Nephron (organoid): Measurements from ENCODE around the gene HABP2.

ENCODE experiments used
- H3K27ac Mint-ChIP-seq, 3 experiments: 2 replicates each; pipeline ENCODE4 v1.8.0; 2020; ENCODE audit warnings: mixed read lengths in 3 of 3, mild to moderate bottlenecking in 2 of 3, moderate library complexity in 1 of 3
- H3K27me3 Mint-ChIP-seq: 2 replicates; pipeline ENCODE4 v1.8.0; 2021; ENCODE audit warnings: low read depth, mild to moderate bottlenecking, moderate library complexity, mixed read lengths
- H3K36me3 Mint-ChIP-seq: 2 replicates; pipeline ENCODE4 v1.8.0; 2020; ENCODE audit warnings: low read depth, mixed read lengths
- H3K4me1 Mint-ChIP-seq: 2 replicates; pipeline ENCODE4 v1.8.0; 2020; ENCODE audit warnings: mixed read lengths
- H3K4me3 Mint-ChIP-seq, 3 experiments: 2 replicates each; pipeline ENCODE4 v1.8.0; 2020; ENCODE audit warnings: mild to moderate bottlenecking in 3 of 3, mixed read lengths in 3 of 3, moderate library complexity in 2 of 3
- H3K9me3 Mint-ChIP-seq: 2 replicates; pipeline ENCODE4 v1.8.0; 2020; ENCODE audit warnings: mixed read lengths
- CTCF ChIP-seq, 3 experiments: fragments of 200-600 bp; sonication (generic); IDR thresholded peaks; one replicate each; pipeline ENCODE4 v1.5.0; 2021; ENCODE audit warnings: antibody characterized with exemption in 3 of 3; ENCODE audit not compliant: unreplicated experiment in 3 of 3

HABP2 gene

GRCh38 chr10:113581092-113581491 is 28.2 kb downstream of the HABP2 start:
- H3K4me3 Mint-ChIP-seq = no peak overlapping the region
- no peaks in the 10 kb centered on the region for H3K4me1 Mint-ChIP-seq
- H3K36me3 Mint-ChIP-seq = no peaks in the 10 kb centered on the region
- no peak overlapping the region for H3K27ac Mint-ChIP-seq
- H3K9me3 Mint-ChIP-seq = no peaks in the 10 kb centered on the region
- no peak for TF ChIP-seq CTCF (IDR thresholded peaks at IDR 0.05; ENCODE audit: unreplicated experiment in 3 of 3)
- peaks cover 47% of the 10 kb centered on the region for H3K27me3 Mint-ChIP-seq

DNA sequence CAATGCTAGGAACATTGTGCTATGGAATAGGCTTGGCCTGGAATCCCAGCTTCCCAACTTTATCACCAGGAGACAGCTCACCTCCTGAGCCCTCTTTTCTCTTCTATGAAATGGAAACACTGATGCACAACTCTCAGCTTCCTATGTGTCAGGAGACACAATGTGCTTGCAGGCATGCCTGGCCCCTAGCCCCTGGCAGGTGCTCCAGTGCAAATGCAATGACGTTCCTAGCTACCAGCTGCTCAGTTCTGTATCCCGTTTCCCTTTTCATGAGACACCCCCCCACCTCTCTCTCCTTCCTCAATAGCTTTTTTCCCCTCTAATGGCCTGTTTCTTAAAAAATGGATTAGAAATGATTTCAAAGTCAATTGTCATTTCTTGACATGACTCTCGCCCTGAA is 30.7 kb downstream of the HABP2 start:
- no peaks in the 10 kb centered on the region for H3K4me1 Mint-ChIP-seq
- H3K27me3 Mint-ChIP-seq = peaks cover 35% of the 10 kb centered on the region
- no peaks in the 10 kb centered on the region for H3K9me3 Mint-ChIP-seq
- H3K36me3 Mint-ChIP-seq = no peaks in the 10 kb centered on the region
- TF ChIP-seq CTCF (IDR thresholded peaks at IDR 0.05; ENCODE audit: unreplicated experiment in 3 of 3) = no peak
- H3K27ac Mint-ChIP-seq = no peak overlapping the region
- no peak overlapping the region for H3K4me3 Mint-ChIP-seq

DNA sequence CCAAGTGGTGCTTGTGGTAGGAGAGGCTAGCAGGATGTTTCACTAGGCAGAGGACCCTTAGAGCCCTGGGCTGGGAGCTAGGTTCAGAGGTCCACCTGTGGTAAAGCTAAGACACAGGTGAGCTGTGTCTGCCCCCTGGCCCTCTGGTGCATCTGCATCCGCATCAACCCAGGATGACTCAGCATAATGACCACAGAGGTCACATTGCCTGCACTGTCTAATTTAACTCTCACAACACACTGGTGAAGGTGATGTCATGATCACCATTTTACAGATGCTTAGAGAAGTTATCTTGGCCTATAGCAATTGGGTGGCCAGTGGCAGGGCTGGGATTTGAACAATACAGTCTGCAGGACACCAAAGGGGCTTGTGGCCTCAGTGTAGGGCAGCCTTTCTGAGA is 33.1 kb downstream of the HABP2 start:
- H3K36me3 Mint-ChIP-seq = no peaks in the 10 kb centered on the region
- no peak for TF ChIP-seq CTCF (IDR thresholded peaks at IDR 0.05; ENCODE audit: unreplicated experiment in 3 of 3)
- H3K27ac Mint-ChIP-seq = no peak overlapping the region
- H3K4me1 Mint-ChIP-seq = no peaks in the 10 kb centered on the region
- H3K27me3 Mint-ChIP-seq = peaks cover 29% of the 10 kb centered on the region
- no peaks in the 10 kb centered on the region for H3K9me3 Mint-ChIP-seq
- H3K4me3 Mint-ChIP-seq = no peak overlapping the region

- peaks cover 16% of the 10 kb centered on the region for H3K27me3 Mint-ChIP-seq
- no peak overlapping the region for H3K27ac Mint-ChIP-seq
- no peaks in the 10 kb centered on the region for H3K9me3 Mint-ChIP-seq
- H3K36me3 Mint-ChIP-seq = no peaks in the 10 kb centered on the region
- H3K4me3 Mint-ChIP-seq = no peak overlapping the region
- H3K4me1 Mint-ChIP-seq = no peaks in the 10 kb centered on the region
- no peak for TF ChIP-seq CTCF (IDR thresholded peaks at IDR 0.05; ENCODE audit: unreplicated experiment in 3 of 3)
Observed at GRCh38 chr10:113589201-113589770, 36.4 kb downstream of the HABP2 start.

DNA sequence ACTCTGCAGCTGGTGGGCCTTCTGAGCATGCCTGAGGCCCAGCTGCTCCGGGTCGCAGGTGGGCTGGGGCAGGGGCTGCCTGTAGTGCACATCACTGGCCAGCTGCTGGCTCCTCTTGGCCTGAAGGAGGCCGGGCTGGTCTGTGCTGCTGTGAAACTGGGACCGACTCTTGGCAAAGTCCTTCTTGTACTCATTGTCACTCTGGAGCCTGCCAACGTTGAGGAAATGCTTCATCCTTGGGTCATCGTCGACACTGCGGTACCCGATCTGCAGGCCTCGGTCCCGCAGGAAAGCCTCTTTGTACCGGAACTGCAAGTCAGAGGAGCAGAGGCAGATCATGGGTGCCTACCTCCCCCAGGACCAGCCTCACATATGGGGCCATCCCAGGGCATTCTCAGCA is 37.7 kb downstream of the HABP2 start:
- no peak for TF ChIP-seq CTCF (IDR thresholded peaks at IDR 0.05; ENCODE audit: unreplicated experiment in 3 of 3)
- Mint-ChIP-seq H3K27me3 (peaks cover 17% of the 10 kb centered on the region), H3K4me1 (no peaks in the 10 kb centered on the region), H3K4me3 (no peak overlapping the region), H3K36me3 (no peaks in the 10 kb centered on the region), H3K27ac (no peak overlapping the region), H3K9me3 (no peaks in the 10 kb centered on the region)

DNA sequence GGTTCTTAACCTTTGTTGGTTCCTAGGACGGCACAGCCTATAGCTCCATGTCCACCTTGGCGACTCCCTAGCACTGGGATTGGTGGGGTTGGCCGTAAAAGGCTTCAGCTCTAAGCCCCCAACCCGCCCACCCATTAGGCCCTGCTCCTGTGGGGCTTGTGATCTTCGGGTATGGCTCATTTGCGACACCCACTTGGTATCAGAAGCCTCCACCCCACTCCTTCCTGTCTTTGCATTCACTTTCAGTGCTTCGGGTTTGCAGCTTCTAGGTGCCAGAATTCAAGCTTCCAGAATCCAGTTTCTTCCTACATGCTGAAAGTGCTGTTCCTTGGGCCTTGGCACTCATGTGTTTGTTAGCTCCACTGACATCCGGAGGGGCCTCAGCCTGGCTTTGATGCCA is 39.5 kb downstream of the HABP2 start:
- Mint-ChIP-seq H3K36me3 (no peaks in the 10 kb centered on the region), H3K4me3 (no peak overlapping the region), H3K4me1 (no peaks in the 10 kb centered on the region), H3K27me3 (peaks cover 26% of the 10 kb centered on the region), H3K9me3 (no peaks in the 10 kb centered on the region), H3K27ac (no peak overlapping the region)
- no peak for TF ChIP-seq CTCF (IDR thresholded peaks at IDR 0.05; ENCODE audit: unreplicated experiment in 3 of 3)
